CD8-positive, alpha-beta memory T cell (primary cell): ENCODE measurements around the gene GREB1L. TPM values are rescaled to one million over a fixed set of nuclear protein-coding genes. Genes with fewer than 3 reads are reported as not detected.
"Not testable (repeated sequence)": the region's sequence is repeated elsewhere in the genome, so short reads cannot be mapped to it uniquely, and the experiment has no call there.

Experiments
- CTCF ChIA-PET: fragments of 350-600 bp; sonication (Branson Sonifier 250); formaldehyde crosslinking; loops from one replicate; lab custom pipeline; 2021; ENCODE audit warnings: antibody characterized with exemption; lab: Charles Lee
- POLR2A ChIA-PET: fragments of 350-600 bp; sonication (Branson Sonifier 250); formaldehyde crosslinking; loops from one replicate; lab custom pipeline; 2021; ENCODE audit warnings: antibody characterized with exemption; lab: Charles Lee
- DNase-seq, 5 donors: peaks; one replicate each; pipeline versions ENCODE4 v3.0.0 to v3.0.0-alpha.2; 2020 to 2022; ENCODE audit warnings: mixed read lengths in 1 of 5
- H3K27ac ChIP-seq: one replicate; pipeline ENCODE4 v1.7.0; 2013; ENCODE audit warnings: low read depth, mild to moderate bottlenecking, low read length, moderate library complexity
- H3K27me3 ChIP-seq: 2 replicates; pipeline ENCODE4 v1.7.0; 2013; ENCODE audit warnings: low read length, mild to moderate bottlenecking; ENCODE audit not compliant: insufficient read depth, poor library complexity, severe bottlenecking
- H3K36me3 ChIP-seq: 2 replicates; pipeline ENCODE4 v1.7.0; 2013; ENCODE audit warnings: mild to moderate bottlenecking, low read length, moderate library complexity; ENCODE audit not compliant: insufficient read depth
- H3K4me1 ChIP-seq: 2 replicates; pipeline ENCODE4 v1.7.0; 2013; ENCODE audit warnings: mild to moderate bottlenecking, low read length, moderate library complexity; ENCODE audit not compliant: insufficient read depth
- H3K4me3 ChIP-seq: 2 replicates; pipeline ENCODE4 v1.7.0; 2013; ENCODE audit warnings: mild to moderate bottlenecking, low read length
- H3K9me3 ChIP-seq: 2 replicates; pipeline ENCODE4 v1.7.0; 2013; ENCODE audit warnings: mild to moderate bottlenecking, low read length
- H3K27ac Mint-ChIP-seq, 8 donors: one replicate each; pipeline ENCODE4 v1.8.0; 2020 to 2021; ENCODE audit warnings: mixed read lengths in 8 of 8, mild to moderate bottlenecking in 6 of 8, inconsistent platforms in 3 of 8, moderate library complexity in 3 of 8
- H3K27me3 Mint-ChIP-seq, 2 donors: one replicate each; pipeline ENCODE4 v1.8.0; 2020 to 2021; ENCODE audit warnings: mixed read lengths in 2 of 2, mild to moderate bottlenecking in 1 of 2, moderate library complexity in 1 of 2
- H3K36me3 Mint-ChIP-seq, 3 donors: one replicate each; pipeline ENCODE4 v1.8.0; 2020 to 2021; ENCODE audit warnings: mixed read lengths in 3 of 3, inconsistent platforms in 1 of 3, mild to moderate bottlenecking in 1 of 3
- H3K4me1 Mint-ChIP-seq, 3 donors: one replicate each; pipeline ENCODE4 v1.8.0; 2020 to 2021; ENCODE audit warnings: mixed read lengths in 3 of 3, inconsistent platforms in 1 of 3, mild to moderate bottlenecking in 1 of 3
- H3K4me3 Mint-ChIP-seq, 7 donors: one replicate each; pipeline ENCODE4 v1.8.0; 2020 to 2021; ENCODE audit warnings: mixed read lengths in 7 of 7, mild to moderate bottlenecking in 6 of 7, moderate library complexity in 4 of 7, inconsistent platforms in 2 of 7
- H3K9me3 Mint-ChIP-seq, 5 donors: one replicate each; pipeline ENCODE4 v1.8.0; 2020 to 2022; ENCODE audit warnings: mixed read lengths in 5 of 5, mild to moderate bottlenecking in 3 of 5, moderate library complexity in 2 of 5, inconsistent platforms in 1 of 5
- polyA plus RNA-seq: library from polyadenylated mRNA; unstranded; fragments of 300-500 nt; fragmentation: Illumina TruSeq; gene quantifications from one replicate; pipeline ENCODE4 v1.2.3, GENCODE V29; 2021
- total RNA-seq, 2 experiments: library from RNA; stranded (reverse); gene quantifications; one replicate each; pipeline ENCODE4 v1.2.3, GENCODE V29; 2021

Gene GREB1L
- total and polyA plus RNA-seq, 3 experiments from 2014 or later = 0.13 TPM; not detected in 2

DNA sequence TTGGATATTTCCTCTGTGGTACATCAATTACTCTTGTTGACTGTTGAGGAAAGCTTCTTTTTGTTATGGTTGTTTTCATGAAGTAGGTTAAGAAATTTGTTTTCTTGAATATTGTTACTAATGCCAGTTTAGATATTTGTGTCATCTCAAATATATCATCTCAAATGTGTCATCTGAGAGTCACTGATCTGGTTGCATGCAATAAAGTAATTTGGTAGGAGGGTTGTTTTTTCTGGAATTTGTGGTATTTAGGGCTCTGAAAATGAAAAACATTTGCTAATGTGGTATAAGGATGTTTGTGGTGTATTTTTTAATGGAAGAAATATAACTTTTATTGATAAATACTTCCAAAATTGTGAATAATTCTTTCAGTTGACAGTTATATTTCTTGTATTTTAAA, 117.7 kb downstream of the GREB1L start:
- Histone ChIP-seq H3K9me3 (no peaks in the 10 kb centered on the region), H3K4me1 (no peaks in the 10 kb centered on the region), H3K4me3 (no peak overlapping the region), H3K27ac (no peak overlapping the region), H3K36me3 (no peaks in the 10 kb centered on the region), H3K27me3 (no peaks in the 10 kb centered on the region)
- Mint-ChIP-seq H3K27me3 (peaks cover 0 to 17% of the 10 kb centered on the region in 2 donors), H3K4me3 (no peak overlapping the region), H3K4me1 (no peaks in the 10 kb centered on the region), H3K36me3 (no peaks in the 10 kb centered on the region), H3K27ac (no peak overlapping the region), H3K9me3 (peaks cover 0 to 3% (median 0%) of the 10 kb centered on the region in 5 donors)
- ChIA-PET POLR2A (no interaction called here), CTCF (no interaction called here)
- DNase-seq = no peak

DNA sequence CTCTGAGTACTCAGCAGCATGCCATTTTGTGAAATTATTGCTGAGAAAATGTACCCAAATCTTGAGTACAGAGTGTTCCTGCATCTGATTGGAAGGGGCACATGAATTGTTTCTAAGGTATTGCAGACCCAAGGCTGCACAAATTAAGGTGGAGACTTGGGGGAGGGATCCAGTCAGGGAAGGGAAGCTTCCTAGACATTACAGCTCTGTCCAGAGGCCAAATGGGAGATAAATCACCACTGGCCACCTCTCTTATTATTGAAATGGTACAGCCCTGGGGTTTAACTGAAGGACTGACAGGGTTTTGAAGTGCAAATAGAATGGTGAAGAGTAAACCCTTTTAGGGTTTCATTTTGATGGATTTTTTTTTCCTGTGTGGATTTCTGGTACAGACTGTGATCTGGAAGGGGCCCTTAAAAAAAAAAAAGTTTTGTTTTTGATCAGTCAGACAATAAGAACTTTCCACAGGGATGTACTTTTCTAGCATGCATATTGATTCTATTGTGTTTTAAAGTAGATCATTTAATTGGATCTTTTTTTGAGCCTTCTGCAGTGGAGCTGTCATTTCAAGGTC, 119.4 kb downstream of the GREB1L start:
- H3K27ac Mint-ChIP-seq = no peak overlapping the region
- H3K9me3 Mint-ChIP-seq = peaks cover 0 to 3% (median 0%) of the 10 kb centered on the region in 5 donors
- Histone ChIP-seq H3K27me3 (no peaks in the 10 kb centered on the region), H3K9me3 (no peaks in the 10 kb centered on the region), H3K4me3 (no peak overlapping the region), H3K27ac (no peak overlapping the region), H3K36me3 (no peaks in the 10 kb centered on the region), H3K4me1 (no peaks in the 10 kb centered on the region)
- POLR2A ChIA-PET = no interaction called here
- CTCF ChIA-PET = no interaction called here
- DNase-seq = no peak
- no peaks in the 10 kb centered on the region for H3K4me1 Mint-ChIP-seq
- H3K4me3 Mint-ChIP-seq = no peak overlapping the region
- H3K27me3 Mint-ChIP-seq = peaks cover 0 to 17% of the 10 kb centered on the region in 2 donors
- no peaks in the 10 kb centered on the region for H3K36me3 Mint-ChIP-seq

GRCh38 chr18:21362831-21363230, 120.8 kb downstream of the GREB1L start:
- ChIA-PET CTCF (no interaction called here), POLR2A (no interaction called here)
- no peak overlapping the region for H3K27ac Mint-ChIP-seq
- H3K4me1 Mint-ChIP-seq = no peaks in the 10 kb centered on the region
- Histone ChIP-seq H3K4me3 (no peak overlapping the region), H3K36me3 (no peaks in the 10 kb centered on the region), H3K9me3 (no peaks in the 10 kb centered on the region), H3K4me1 (no peaks in the 10 kb centered on the region), H3K27me3 (no peaks in the 10 kb centered on the region), H3K27ac (no peak overlapping the region)
- H3K4me3 Mint-ChIP-seq = no peak overlapping the region
- no peaks in the 10 kb centered on the region for H3K9me3 Mint-ChIP-seq
- H3K27me3 Mint-ChIP-seq = peaks cover 0 to 19% of the 10 kb centered on the region in 2 donors
- DNase-seq = no peak
- no peaks in the 10 kb centered on the region for H3K36me3 Mint-ChIP-seq

GRCh38 chr18:21363348-21363747, 121.3 kb downstream of the GREB1L start:
- Histone ChIP-seq H3K27me3 (no peaks in the 10 kb centered on the region), H3K9me3 (no peaks in the 10 kb centered on the region), H3K36me3 (no peaks in the 10 kb centered on the region), H3K27ac (no peak overlapping the region), H3K4me1 (no peaks in the 10 kb centered on the region), H3K4me3 (no peak overlapping the region)
- ChIA-PET CTCF (no interaction called here), POLR2A (no interaction called here)
- H3K4me1 Mint-ChIP-seq = no peaks in the 10 kb centered on the region
- no peaks in the 10 kb centered on the region for H3K9me3 Mint-ChIP-seq
- H3K27ac Mint-ChIP-seq = no peak overlapping the region
- peaks cover 0 to 19% of the 10 kb centered on the region in 2 donors for H3K27me3 Mint-ChIP-seq
- no peak overlapping the region for H3K4me3 Mint-ChIP-seq
- no peaks in the 10 kb centered on the region for H3K36me3 Mint-ChIP-seq
- DNase-seq = no peak

- Histone ChIP-seq H3K4me3 (no peak overlapping the region), H3K27ac (no peak overlapping the region), H3K27me3 (no peaks in the 10 kb centered on the region), H3K9me3 (no peaks in the 10 kb centered on the region), H3K4me1 (no peaks in the 10 kb centered on the region), H3K36me3 (no peaks in the 10 kb centered on the region)
- ChIA-PET CTCF (no interaction called here), POLR2A (no interaction called here)
- Mint-ChIP-seq H3K36me3 (no peaks in the 10 kb centered on the region), H3K9me3 (no peaks in the 10 kb centered on the region), H3K27ac (no peak overlapping the region), H3K4me1 (no peaks in the 10 kb centered on the region), H3K4me3 (no peak overlapping the region), H3K27me3 (peaks cover 0 to 19% of the 10 kb centered on the region in 2 donors)
- no peak for DNase-seq
These were observed 122.4 kb downstream of the GREB1L start for GRCh38 chr18:21364471-21364870.

DNA sequence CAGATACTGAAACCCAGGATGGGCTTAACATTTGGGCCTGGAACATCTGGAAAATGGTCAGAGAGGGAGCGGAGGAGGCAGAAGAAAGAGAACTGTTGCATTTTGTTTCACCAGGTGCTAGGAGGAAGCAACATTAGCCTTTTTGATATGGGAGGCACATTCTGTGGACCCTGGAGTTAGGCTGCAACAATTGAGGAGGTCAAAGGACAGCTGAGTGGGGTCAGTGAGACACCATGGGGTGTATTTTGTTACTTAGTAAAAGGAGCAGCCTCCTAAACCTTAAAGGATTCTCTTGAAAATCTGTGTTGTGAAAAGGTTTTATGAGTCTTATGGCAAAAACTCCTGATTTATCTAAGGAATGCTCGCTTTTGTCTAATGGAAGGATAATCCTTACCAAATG, 124.9 kb downstream of the GREB1L start:
- H3K4me3 Mint-ChIP-seq = no peak overlapping the region
- Histone ChIP-seq H3K4me1 (no peaks in the 10 kb centered on the region), H3K9me3 (no peaks in the 10 kb centered on the region), H3K27me3 (no peaks in the 10 kb centered on the region), H3K36me3 (no peaks in the 10 kb centered on the region), H3K4me3 (no peak overlapping the region), H3K27ac (no peak overlapping the region)
- peaks cover 0 to 7% of the 10 kb centered on the region in 2 donors for H3K27me3 Mint-ChIP-seq
- ChIA-PET POLR2A (no interaction called here), CTCF (no interaction called here)
- no peaks in the 10 kb centered on the region for H3K4me1 Mint-ChIP-seq
- H3K27ac Mint-ChIP-seq = no peak overlapping the region
- DNase-seq = no peak
- H3K9me3 Mint-ChIP-seq = no peaks in the 10 kb centered on the region
- no peaks in the 10 kb centered on the region for H3K36me3 Mint-ChIP-seq

DNA sequence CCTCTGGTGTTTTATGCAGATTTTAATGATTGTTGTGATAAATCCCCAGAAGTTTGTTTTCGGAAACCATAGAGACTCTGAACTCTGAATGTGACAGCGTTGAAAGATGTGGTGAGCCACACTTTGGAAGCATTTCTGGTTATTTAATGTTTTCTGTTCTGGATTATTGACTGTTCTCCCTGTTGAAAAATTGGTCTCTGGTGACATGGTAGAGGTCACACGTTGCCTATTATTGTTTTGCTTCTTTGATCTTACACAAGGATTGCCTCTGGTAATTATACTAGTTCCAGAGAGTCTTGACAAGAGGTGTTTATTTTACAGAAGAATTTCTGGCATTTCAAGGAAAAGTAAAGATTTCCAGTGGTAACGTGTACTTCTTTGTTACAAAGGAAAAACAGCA, 127.1 kb downstream of the GREB1L start:
- Histone ChIP-seq H3K27ac (no peak overlapping the region), H3K4me1 (no peaks in the 10 kb centered on the region), H3K36me3 (no peaks in the 10 kb centered on the region), H3K9me3 (no peaks in the 10 kb centered on the region), H3K27me3 (no peaks in the 10 kb centered on the region), H3K4me3 (no peak overlapping the region)
- Mint-ChIP-seq H3K4me3 (no peak overlapping the region), H3K9me3 (peaks cover 0 to 2% (median 0%) of the 10 kb centered on the region in 5 donors), H3K4me1 (no peaks in the 10 kb centered on the region), H3K27ac (no peak overlapping the region), H3K27me3 (peaks cover 0 to 11% of the 10 kb centered on the region in 2 donors), H3K36me3 (no peaks in the 10 kb centered on the region)
- ChIA-PET POLR2A (no interaction called here), CTCF (no interaction called here)
- no peak for DNase-seq

DNA sequence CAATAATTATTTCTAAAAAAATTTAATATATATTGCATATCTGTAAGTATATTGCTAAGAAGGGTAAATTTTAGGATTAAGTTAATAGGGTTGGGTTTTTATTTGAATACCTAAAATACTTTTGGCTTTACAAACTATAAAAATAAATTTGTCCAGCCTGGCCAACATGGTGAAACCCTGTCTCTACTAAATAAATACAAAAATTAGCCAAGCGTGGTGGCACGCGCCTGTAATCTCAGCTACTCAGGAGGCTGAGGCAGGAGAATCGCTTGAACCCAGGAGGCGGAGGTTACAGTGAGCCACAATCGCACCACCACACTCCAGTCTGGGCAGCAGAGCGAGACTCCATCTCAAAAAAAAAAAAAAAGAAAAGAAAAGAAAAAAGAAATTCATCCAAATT, 127.6 kb downstream of the GREB1L start:
- H3K9me3 ChIP-seq, H3K9me3 Mint-ChIP-seq, DNase-seq, H3K27me3 ChIP-seq, H3K4me3 ChIP-seq, POLR2A ChIA-PET, H3K4me1 ChIP-seq, H3K36me3 ChIP-seq, CTCF ChIA-PET, H3K36me3 Mint-ChIP-seq, H3K4me1 Mint-ChIP-seq, H3K27ac ChIP-seq, H3K4me3 Mint-ChIP-seq, H3K27ac Mint-ChIP-seq: not testable (repeated sequence)
- peaks cover 0 to 11% of the 10 kb centered on the region in 2 donors for H3K27me3 Mint-ChIP-seq
